ENCODE results near the gene SLIT1.

SLIT1 gene

DNA sequence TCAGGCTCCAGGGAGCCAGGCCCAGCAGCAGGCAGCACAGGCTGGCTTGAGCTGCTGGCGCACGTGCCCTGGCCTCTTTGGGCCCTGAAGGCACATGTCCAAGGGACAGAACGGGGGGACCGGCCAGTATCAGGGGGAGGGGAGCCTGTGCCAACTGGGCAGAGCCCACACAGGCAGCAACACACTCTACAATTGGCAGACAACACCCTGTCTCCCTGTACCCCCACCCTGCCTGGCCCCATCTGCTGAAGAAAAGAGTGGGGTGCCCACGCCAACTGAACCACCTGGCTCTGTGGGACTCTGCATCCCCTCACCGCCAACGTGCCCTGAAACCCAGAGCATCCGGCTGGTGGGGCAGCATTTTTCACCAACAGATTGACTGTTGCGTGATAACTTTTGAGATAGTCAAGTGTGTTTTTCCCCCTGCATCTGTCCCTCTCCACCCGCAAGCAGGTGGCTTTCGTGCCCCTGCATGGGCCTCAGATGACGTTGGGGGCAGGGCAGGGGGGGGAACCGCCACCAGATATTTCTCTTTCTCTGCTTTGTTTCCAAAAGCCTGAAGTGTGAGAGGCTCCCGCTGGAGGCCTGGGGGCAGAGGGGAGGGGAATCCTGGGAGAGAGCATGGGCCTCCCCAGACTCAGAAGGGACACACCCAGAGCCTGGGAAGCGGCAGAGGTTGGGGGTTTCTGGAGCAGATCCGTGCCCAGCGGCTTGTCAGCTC, 21.8 kb downstream of the SLIT1 start:
- H3K27me3 ChIP-seq: peaks cover 2% of the 10 kb centered on the region
- no peaks in the 10 kb centered on the region for H3K36me3 ChIP-seq
- TF ChIP-seq CTCF (IDR thresholded peaks at IDR 0.05): no peak
- no peaks in the 10 kb centered on the region for H3K9me3 ChIP-seq
- H3K4me1 ChIP-seq (ENCODE audit: control insufficient read depth in 1 of 2, insufficient read depth in 1 of 2, low read depth in 1 of 2, low read length in 1 of 2): no peaks in the 10 kb centered on the region
- H3K27ac ChIP-seq: no peak overlapping the region
- no peak overlapping the region for H3K4me3 ChIP-seq (ENCODE audit: low read depth in 1 of 2, low read length in 1 of 2)

- no peak overlapping the region for H3K27ac ChIP-seq
- H3K4me1 ChIP-seq (ENCODE audit: control insufficient read depth in 1 of 2, insufficient read depth in 1 of 2, low read depth in 1 of 2, low read length in 1 of 2): no peaks in the 10 kb centered on the region
- no peaks in the 10 kb centered on the region for H3K36me3 ChIP-seq
- H3K27me3 ChIP-seq: no peaks in the 10 kb centered on the region
- H3K4me3 ChIP-seq (ENCODE audit: low read depth in 1 of 2, low read length in 1 of 2): no peak overlapping the region
- no peaks in the 10 kb centered on the region for H3K9me3 ChIP-seq
- TF ChIP-seq CTCF (IDR thresholded peaks at IDR 0.05): no peak
Observed at GRCh38 chr10:97163181-97163580, 22.6 kb downstream of the SLIT1 start.

DNA sequence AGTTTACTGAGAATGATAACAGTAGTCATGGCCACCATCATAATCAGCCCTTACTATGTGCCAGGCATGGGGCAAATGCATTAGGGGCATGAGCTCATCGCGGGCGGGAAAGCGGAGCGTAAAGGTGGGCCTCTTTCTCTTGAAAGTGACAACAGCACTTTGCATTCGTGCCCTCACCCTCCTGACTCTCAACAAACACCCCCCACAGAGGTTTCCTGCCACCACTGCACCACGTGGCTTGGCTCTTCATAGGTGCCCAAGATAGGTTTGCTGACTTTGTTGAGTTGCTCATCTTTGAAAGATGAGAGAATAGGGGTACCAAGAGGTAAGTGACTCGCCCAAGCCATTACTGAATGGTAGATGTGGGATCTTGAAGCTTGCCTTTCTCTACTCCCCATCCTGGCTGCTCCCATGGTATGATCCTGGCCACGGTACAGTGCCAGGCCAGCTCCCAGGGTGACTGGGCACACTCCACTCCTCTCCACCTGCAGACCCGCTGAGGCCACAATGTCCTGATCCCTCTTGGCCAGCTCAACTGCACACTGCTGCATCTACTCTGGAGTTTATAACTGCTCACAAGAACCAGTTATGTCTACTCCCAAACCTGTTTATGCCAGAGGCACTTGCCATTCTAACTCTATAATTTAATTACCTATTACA, 26.0 kb downstream of the SLIT1 start:
- no peaks in the 10 kb centered on the region for H3K27me3 ChIP-seq
- H3K4me1 ChIP-seq (ENCODE audit: control insufficient read depth in 1 of 2, insufficient read depth in 1 of 2, low read depth in 1 of 2, low read length in 1 of 2): no peaks in the 10 kb centered on the region
- H3K36me3 ChIP-seq: no peaks in the 10 kb centered on the region
- no peak for TF ChIP-seq CTCF (IDR thresholded peaks at IDR 0.05)
- no peak overlapping the region for H3K4me3 ChIP-seq (ENCODE audit: low read depth in 1 of 2, low read length in 1 of 2)
- H3K27ac ChIP-seq: no peak overlapping the region
- H3K9me3 ChIP-seq: no peaks in the 10 kb centered on the region

GRCh38 chr10:97157578-97158095, 28.1 kb downstream of the SLIT1 start:
- H3K9me3 ChIP-seq: no peaks in the 10 kb centered on the region
- H3K4me3 ChIP-seq (ENCODE audit: low read depth in 1 of 2, low read length in 1 of 2): no peak overlapping the region
- no peak for TF ChIP-seq CTCF (IDR thresholded peaks at IDR 0.05)
- no peak overlapping the region for H3K27ac ChIP-seq
- H3K27me3 ChIP-seq: no peaks in the 10 kb centered on the region
- H3K36me3 ChIP-seq: no peaks in the 10 kb centered on the region
- H3K4me1 ChIP-seq (ENCODE audit: control insufficient read depth in 1 of 2, insufficient read depth in 1 of 2, low read depth in 1 of 2, low read length in 1 of 2): no peaks in the 10 kb centered on the region

DNA sequence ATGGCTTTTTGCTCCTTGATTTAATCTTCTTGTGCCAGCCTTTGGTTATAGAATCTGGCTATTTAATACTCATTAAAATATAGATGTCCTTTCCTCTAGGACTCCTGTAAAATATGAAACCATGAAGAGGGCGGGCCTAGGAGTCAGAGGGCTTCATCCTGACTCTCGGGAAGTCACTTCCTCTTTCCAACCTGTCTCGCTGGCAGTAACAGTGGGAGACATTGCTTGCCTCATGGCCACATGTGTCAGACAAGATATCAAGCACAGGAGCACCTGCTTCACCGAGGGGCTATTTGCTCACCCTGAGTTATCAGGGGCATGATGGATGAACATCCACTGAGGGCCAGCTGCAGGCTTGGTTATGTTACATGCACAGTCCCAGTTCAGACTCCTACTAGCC, 31.0 kb downstream of the SLIT1 start:
- H3K27me3 ChIP-seq: no peaks in the 10 kb centered on the region
- no peak overlapping the region for H3K27ac ChIP-seq
- no peak for TF ChIP-seq CTCF (IDR thresholded peaks at IDR 0.05)
- H3K9me3 ChIP-seq: no peaks in the 10 kb centered on the region
- no peak overlapping the region for H3K4me3 ChIP-seq (ENCODE audit: low read depth in 1 of 2, low read length in 1 of 2)
- H3K36me3 ChIP-seq: no peaks in the 10 kb centered on the region
- no peaks in the 10 kb centered on the region for H3K4me1 ChIP-seq (ENCODE audit: control insufficient read depth in 1 of 2, insufficient read depth in 1 of 2, low read depth in 1 of 2, low read length in 1 of 2)
